Measurements from ENCODE around the gene PRUNE2.
"Not testable (repeated sequence)": the region's sequence is repeated elsewhere in the genome, so short reads cannot be mapped to it uniquely, and the experiment has no call there.

The PRUNE2 gene

DNA sequence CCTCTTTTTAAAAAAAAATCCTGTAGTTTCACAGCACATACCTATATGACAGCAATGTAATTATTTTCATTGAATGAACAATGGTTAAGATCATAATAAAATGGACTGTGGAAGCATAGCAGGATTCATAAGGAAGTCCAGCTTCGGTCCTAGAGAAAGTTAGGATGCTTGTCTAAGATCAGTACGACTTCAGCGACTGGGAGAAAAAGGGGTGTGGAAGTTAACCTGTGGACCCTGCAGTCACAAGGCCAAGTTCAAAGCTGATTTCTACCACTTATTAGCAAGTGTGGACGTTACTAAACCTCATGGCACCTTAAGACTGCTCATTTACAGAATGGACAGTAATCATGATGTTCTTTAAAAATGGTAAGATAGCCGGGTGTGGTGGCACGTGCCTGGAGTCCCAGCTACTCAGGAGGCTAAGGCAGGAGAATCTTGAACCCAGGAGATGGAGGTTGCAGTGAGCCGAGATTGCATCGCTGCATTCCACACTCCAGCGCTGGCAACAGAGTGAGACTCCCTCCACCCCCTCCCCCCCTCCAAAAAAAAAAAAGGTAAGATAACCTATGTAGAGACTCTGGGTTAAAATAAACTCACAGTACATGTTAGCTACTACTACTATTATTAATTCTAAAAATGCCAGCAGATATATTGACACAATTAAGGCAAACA is 213.3 kb downstream of the PRUNE2 start:
- no peak for DNase-seq (ENCODE audit: low read depth)

- DNase-seq (ENCODE audit: low read depth), result no peak
Observed at GRCh38 chr9:76691517-76692313, 214.2 kb downstream of the PRUNE2 start.

DNA sequence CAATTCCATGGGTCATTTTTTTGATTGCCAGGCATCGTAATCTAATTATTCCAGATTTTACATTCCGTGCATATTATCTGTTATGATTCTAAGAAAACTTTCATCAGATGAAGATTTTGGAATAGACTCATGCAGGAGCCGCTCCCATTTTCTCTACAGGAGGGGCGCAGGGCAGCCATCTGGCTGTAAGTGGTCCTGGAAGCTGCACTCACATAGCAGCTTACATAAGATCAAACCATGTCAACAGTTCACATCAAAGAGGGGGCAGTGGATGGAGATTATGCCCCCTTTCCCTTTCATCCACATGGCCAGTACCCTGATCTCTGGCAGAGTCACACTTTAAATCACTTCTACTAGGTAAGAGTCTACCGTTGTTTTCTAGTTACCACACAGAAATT is 214.9 kb downstream of the PRUNE2 start:
- DNase-seq (ENCODE audit: low read depth), result no peak

DNA sequence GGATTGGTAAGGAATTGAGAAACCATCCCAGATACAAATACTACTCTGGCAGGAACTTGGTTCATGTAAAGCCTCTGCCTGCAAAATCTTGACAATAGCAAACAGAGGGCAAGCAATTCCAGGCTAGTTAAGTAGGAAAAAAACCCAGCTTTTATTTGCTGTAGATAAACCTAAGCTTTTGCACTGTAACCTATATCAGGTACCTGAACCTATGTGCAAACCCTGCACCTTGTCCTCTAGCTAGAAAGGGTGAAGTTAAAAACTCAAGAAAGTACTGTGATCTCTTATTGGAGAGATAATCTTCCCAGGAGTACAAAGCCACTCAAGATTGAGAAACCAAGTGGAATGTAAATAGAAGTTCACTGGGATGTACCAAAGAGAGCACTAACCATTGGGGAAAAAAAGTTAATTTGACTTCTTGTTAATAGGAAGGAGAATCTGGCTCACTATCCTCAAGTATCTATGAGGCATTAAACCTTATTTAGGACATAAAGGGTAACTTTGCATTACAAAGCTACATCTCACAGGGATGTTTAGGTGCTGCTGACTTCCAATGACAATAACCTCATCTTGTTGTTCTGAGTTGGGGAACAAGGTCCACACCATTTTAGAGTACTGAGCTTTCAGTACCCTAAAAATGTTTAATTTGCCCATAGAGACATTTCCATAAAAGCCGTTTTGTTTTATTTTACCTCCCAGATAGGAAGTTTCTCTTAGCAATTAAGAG is 215.5 kb downstream of the PRUNE2 start:
- DNase-seq (ENCODE audit: low read depth), result no peak

- no peak for DNase-seq (ENCODE audit: low read depth)
Observed at GRCh38 chr9:76688471-76689238, 217.3 kb downstream of the PRUNE2 start.

GRCh38 chr9:76687861-76688391 is 218.0 kb downstream of the PRUNE2 start:
- DNase-seq (ENCODE audit: low read depth), result no peak

DNA sequence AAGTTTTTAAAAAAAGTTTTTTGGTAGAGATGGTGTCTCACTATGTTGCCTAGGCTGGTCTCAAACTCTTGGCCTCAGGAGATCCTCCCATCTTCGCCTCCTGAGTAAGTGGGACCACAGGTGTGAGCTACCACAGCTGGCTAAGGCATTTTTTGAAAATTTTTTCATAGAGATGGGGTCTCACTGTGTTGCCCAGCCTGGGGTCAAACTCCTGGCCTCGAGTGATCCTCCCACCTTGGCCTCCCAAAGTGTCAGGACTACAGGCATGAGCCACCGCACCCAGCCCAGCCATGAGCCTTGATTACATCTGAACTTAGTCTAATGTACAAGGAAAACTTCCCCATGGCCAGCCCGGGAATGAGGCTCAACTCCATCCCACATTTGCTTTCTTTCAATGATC is 219.2 kb downstream of the PRUNE2 start:
- no peak for DNase-seq (ENCODE audit: low read depth)

- no peak for DNase-seq (ENCODE audit: low read depth)
Observed at GRCh38 chr9:76684213-76684612, 221.7 kb downstream of the PRUNE2 start.

DNA sequence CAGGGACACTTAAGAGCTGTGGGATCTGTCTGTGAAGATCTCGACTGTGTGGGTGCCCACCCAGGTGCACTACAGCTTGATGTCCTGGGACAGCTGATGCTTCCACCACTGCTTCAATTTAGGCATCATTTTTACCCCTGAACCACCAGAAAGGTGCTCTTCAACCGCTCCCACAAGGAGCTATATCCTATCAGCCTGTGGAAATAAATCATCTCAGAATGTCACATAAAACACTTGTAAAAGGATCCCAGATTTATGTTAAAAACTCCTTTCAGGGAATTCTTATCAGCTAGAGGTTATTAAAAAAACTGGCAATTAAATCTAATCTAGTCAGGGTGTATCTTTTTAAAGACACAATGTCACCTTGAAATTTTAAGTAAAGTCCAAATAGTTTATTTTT is 224.4 kb downstream of the PRUNE2 start:
- no peak for DNase-seq (ENCODE audit: low read depth)

DNA sequence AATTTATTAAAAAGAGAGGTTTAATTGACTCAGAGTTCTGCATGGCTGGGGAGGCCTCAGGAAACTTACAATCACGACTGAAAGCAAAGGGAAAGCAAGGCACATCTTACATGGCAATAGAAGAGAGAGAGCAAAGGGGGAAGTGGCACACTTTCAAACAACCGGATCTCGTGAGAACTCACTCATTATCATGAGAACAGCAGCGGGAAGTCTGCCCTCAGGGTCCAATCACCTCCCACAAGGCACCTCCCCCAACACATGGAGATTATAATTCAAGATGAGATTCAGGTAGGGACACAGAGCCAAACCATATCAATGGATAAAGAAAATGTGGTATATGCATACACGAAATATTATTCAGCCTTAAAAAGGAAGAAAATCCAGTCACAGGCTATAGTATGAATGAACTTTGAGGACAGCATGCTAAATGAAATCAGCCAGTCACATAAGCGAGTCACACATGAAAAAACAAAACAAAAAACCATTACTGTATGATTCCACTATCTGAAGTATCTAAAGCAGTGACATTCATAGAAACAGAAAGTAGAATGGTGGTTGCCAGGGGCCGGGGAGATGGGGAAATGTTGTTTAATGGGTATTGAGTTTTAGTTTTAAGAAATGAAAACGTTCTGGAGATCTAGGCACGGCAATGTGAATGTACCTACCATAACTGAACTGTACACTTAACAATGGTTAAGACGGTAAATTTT is 225.0 kb downstream of the PRUNE2 start:
- no peak for DNase-seq (ENCODE audit: low read depth)

DNA sequence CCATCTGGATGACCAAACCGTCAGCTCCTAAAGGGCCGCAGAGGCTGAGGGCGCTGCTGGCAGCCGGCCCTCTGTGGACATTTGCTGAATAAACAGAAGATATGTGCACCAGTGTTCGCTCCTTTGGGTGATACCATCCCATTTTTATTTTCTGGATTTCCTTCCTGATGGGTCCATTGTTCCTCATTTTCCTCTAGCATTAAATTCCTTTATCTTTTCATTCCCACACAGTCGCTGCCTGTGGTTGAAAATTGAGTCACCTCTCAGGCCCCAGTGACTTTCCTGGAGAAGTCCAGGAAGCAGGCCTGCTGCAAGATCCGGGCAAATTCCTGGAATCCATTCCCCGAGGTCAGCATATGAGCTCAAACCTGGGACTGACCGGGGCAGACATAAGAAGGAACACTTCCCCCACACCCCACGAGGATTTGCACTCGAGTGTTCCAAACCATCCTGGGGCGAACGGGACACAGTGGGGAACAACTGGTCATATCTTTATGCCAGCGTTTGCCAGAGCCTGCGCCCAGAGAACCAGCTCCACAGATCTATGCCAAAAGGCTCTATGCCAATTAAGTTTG is 228.3 kb downstream of the PRUNE2 start:
- DNase-seq (ENCODE audit: low read depth), result no peak

DNA sequence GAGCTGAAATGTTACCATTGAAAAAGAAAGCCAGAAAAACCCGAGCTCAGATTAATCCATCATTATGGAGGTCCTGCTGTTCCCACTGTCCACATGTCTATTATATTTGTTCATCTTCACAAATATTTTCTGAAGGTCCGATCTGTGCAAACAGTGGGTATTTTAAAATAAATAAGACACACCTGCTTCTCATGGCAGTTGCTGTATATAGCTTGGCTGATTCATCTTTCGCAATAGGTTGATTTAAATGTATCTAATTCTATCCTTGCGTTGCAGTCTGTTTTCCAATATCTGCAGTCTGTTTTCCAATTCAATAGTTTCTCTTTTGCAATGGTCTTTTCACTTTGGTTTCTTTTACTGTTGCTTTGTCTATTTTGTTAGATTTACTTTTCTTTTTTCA is 229.1 kb downstream of the PRUNE2 start:
- DNase-seq (ENCODE audit: low read depth), result no peak

DNA sequence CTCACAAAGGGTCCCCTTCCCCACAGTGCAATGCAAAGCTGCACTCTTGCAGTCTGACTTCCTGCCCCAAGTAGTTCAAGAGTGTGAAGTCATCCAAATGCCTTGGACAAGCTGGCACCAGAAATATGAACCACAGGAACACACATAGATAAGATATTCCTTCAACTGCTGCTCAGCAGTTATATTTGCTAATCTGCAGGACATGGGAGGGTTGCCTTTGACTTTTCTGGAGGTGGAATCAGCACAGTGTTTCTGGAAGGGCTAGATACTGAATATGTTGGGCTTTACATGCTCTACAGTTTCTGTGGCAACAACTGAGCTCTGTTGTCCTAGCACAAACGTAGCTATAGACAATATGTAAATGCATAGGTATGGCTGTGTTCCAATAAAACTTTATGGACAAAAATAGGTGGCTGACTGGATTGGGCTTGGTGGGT is 238.4 kb downstream of the PRUNE2 start:
- DNase-seq (ENCODE audit: low read depth), result no peak

DNA sequence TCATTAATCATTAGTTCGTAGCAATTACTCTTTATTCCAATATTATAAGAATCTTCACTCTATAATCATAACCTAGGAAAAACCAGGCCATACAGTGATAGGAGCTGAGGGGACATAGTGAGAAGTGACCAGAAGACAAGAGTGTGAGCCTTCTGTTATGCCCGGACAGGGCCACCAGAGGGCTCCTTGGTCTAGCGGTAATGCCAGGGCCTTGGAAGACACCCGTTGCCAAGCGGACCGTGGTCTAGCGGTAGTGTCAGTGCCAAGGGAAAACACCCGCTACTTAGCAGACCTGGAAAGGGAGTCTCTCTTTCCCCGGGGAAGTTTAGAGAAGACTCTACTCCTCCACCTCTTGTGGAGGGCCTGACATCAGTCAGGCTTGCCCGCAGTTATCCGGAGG is 239.9 kb downstream of the PRUNE2 start:
- not testable (repeated sequence) for DNase-seq (ENCODE audit: low read depth)

- DNase-seq (ENCODE audit: low read depth), result no peak
Observed at GRCh38 chr9:76665458-76665857, 240.5 kb downstream of the PRUNE2 start.

- DNase-seq (ENCODE audit: low read depth), result no peak
Observed at GRCh38 chr9:76664120-76664519, 241.8 kb downstream of the PRUNE2 start.

DNA sequence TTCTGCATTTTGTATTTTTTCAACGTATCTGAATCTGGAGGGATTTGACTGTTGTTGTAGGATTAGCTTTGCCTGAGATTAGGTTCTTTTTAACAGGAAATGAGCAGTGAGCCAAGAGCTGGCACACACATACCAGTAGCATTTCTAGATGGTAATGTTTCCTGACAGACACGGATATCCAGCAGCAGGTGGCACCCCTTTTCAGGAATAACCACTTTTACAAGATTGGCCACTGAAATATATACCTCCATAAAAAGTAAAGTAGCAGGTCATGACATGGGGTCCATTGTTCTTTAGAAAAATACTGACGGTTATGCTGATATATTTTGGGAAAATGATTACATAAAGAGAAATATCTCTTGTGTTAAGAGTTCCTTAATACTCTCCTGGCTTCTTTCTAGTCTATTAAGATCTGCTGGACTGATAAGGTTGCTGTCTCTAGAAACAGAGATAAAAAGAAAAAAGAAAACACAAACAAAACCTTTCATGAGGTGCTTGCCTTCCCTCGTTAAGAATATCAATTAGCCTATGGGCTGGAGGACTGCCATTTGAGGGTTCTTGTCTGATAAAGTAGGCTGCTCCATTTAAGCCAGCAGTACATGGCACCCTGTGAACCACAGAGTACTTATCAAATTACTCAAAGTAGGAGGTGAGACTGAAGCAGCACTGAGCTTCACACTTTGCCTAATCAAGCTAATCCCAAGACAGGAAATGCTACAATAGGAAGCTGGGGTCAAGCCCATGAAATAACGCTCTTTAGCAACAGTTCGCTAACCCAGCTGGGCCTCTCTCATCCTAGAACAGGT is 243.2 kb downstream of the PRUNE2 start:
- no peak for DNase-seq (ENCODE audit: low read depth)

- DNase-seq (ENCODE audit: low read depth), result no peak
Observed at GRCh38 chr9:76658510-76659231, 247.2 kb downstream of the PRUNE2 start.

- DNase-seq (ENCODE audit: low read depth), result no peak
Observed at GRCh38 chr9:76657265-76657664, 248.6 kb downstream of the PRUNE2 start.

Measured in activated gamma-delta T cell treated with anti-CD3 and anti-CD28 coated beads, Interleukin-2, amount 50 U/mL, for 16 hours (primary cell).